Activated CD4-positive, alpha-beta T cell treated with anti-CD3 and anti-CD28 coated beads for 48 hours (primary cell): ENCODE results near the gene CAMK2G.
"Not testable (repeated sequence)": the region's sequence is repeated elsewhere in the genome, so short reads cannot be mapped to it uniquely, and the experiment has no call there.

Experiments used
- DNase-seq: peaks from one replicate; pipeline ENCODE4 v3.0.0-alpha.2; 2020

The CAMK2G gene

DNA sequence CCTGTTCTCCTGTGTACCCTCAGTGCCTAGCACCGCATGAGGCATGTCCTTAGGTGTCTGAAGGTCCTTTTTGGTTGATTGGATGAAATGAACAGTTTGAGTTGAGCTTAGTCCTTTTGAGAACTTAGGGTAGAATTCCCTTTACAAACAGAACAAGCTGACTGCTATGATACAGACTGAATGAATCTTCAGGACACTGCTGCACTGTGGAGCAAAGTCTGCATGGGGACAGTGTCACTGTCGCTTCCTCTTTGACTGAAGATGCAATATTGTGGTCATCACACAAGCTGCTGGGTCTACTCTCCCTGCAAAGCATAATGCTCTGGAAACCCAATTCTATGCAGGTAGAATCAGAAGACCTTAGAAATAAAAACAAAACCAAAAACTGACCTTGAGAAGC lies 28.0 kb upstream of the CAMK2G start:
- DNase-seq: no peak

DNA sequence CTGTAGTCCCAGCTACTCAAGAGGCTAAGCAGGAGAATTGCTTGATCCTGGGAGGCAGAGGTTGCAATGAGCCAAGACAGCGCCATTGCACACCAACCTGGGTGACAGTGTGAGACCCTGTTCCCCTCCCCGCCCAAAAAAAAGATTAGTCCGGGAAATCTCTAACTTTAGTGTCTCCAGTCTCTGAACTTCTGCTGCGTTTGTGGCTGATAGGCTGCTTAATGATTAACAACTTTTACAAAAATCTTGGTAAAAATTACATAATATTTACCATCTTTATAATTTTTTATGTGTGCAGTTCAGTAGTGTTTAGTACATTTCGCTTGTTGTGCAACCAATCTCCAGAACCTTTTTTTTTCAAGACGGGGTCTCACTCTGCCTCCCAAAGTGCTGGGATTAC lies 26.9 kb upstream of the CAMK2G start:
- no peak for DNase-seq

- DNase-seq: no peak
These were observed 25.7 kb upstream of the CAMK2G start for GRCh38 chr10:73900064-73900463.

GRCh38 chr10:73899423-73899822 lies 25.1 kb upstream of the CAMK2G start:
- no peak for DNase-seq

DNA sequence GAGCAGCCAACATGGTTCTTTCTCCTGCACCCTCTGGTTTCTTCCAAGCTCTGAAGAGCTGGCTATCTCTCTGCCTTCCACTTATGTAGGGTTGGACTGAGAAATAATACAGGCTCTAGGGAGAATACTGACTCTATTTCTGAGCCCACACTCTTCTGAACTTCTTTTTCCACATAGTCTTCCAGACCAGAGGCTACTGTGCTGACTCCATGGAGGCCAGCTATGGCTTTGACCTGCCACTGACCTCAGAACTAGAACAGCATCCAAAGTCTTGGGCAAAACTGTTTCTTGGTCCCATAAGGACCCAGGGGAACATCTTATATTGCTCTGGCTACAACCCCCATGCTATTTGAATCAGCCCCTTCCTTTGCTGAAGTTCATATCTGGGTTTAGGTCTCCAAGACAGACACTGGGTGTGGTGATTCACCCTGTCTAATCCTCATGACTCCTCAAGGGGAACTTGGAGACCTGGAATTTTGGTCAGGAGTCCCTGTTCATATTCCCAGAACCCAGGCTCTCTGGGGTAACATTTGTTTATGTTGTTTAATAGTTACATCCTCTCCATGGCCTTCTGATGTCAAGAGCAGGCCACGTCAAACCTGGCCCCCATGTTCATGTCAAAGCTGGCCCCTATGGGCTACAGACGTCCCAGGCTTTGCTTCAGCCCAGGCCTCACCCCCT lies 24.5 kb upstream of the CAMK2G start:
- DNase-seq: no peak

- no peak for DNase-seq
These were observed 23.3 kb upstream of the CAMK2G start for GRCh38 chr10:73897693-73898092.

DNA sequence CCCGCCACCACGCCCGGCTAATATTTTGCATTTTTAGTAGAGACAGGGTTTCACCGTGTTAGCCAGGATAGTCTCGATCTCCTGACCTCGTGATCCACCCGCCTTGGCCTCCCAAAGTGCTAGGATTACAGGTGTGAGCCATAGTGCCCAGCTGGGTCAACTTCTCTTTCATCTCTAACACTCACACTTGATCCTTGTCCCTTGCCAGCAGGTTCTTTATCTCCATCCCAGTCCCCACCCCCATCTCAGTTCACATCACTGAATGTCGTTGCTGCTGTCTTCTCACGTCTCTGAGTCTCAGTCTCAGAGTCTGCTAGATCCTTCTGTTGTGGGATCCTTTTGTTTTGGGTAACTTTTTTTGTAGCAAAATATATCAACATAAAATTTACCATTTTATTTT lies 21.0 kb upstream of the CAMK2G start:
- DNase-seq: not testable (repeated sequence)

- peak; percentile 28 for DNase-seq
These were observed 20.1 kb upstream of the CAMK2G start for GRCh38 chr10:73894245-73894971.

GRCh38 chr10:73893426-73893825 lies 19.1 kb upstream of the CAMK2G start:
- no peak for DNase-seq

DNA sequence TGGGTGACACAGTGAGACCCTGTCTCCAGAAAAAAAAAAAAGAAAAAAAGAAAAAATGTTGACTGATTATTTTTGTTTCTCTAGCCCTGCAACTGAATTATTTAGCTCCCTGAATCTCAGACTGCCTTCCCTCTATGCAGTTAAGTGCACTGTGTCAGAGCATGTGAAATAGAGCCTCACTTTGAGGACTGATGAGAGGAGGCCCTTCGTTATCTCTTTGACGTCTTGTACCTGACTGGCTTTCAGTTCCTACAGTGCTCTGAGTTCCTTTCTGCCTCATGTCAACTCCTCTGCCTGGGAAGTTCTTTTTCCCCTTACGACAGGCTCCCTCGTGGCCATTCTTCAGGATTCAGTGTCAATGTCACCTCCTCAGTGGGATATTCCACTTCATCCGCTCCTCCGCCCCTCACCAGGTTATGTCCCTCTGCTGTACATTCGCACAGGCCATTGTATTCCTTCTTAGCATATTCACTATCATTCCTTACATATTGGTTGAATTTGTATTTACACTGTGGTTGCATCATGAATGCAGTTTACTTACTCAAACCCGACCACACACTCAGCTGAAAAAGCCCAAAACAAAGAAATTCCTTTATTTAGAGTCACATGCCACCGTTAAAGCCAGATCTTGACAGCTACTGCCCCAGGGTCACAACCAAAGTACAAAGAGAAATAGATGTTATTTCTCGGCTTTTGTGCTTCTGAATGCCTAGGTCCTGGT lies 18.1 kb upstream of the CAMK2G start:
- no peak for DNase-seq

- no peak for DNase-seq
These were observed 17.2 kb upstream of the CAMK2G start for GRCh38 chr10:73891540-73891939.

DNA sequence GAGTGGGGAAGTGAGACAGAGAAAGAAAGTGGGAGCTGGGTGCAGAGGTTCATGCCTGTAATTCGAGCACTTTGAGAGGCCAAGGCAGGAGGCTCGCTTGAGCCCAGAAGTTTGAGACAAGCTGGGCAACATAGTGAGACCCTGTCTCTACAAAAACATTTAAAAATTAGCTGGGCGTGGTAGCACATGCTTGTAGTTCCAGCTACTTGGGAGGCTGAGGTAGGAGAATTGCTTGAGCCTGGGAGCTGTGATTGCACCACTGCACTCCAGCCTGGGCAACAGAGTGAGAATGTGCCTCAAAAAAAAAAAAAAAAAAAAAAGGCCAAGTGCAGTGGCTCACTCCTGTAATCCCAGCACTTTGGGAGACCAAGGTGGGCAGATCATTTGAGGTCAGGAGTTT lies 16.5 kb upstream of the CAMK2G start:
- not testable (repeated sequence) for DNase-seq

DNA sequence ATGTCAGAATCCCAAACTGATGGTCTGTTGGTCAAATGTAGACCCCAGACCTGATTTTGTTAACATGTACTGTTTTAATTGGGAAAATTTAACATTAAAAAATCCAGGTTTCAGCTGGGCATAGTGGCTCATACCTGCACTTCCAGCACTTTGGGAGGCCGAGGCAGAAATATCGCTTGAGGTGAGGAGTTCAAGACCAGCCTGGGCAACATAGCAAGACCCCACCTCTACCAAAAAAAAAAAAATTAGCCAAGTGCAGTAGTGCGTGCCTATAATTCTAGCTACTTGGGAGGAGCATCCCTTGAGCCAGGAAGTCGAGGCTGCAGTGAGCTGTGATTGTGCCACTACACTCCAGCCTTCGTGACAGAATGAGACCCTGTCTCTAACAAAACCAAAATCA lies 15.9 kb upstream of the CAMK2G start:
- no peak for DNase-seq

DNA sequence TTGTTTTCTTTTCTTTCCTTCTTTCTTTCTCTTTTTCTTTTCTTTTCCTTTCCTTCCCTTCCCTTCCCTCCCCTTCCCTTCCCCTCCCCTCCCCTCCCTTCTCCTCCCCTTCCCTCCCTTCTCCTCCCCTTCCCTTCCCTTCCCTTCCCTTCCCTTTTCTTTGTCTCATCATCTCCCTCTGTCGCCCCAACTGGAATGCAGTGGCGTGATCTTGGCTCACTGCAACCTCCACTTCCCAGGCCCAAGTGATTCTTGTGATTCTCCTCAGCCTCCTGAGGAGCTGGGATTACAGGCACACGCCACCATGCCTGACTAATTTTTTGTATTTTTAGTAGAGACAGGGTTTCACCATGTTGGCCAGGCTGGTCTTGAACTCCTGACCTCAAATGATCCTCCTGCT lies 15.1 kb upstream of the CAMK2G start:
- not testable (repeated sequence) for DNase-seq

DNA sequence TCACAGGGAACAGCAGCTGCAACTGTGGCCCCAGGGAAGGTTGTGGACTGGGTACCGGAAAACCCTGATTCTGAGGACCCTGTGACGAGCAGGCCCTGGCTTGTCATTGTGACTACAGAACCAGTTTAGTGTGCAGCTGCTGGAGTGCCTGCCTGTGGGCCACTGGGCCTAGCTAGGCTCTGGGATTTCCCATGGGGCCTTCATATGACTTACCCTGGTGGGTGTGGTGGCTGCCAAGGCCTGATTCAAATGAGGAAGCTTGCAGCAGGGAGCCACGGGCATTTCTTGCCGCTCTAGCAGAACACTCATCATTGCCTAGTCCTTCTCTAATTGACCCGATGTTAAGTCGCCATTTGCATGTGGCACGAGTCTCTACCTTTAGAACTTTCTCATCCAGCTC lies 14.7 kb upstream of the CAMK2G start:
- DNase-seq: peak; percentile 52

GRCh38 chr10:73888514-73888913 lies 14.2 kb upstream of the CAMK2G start:
- DNase-seq: no peak

DNA sequence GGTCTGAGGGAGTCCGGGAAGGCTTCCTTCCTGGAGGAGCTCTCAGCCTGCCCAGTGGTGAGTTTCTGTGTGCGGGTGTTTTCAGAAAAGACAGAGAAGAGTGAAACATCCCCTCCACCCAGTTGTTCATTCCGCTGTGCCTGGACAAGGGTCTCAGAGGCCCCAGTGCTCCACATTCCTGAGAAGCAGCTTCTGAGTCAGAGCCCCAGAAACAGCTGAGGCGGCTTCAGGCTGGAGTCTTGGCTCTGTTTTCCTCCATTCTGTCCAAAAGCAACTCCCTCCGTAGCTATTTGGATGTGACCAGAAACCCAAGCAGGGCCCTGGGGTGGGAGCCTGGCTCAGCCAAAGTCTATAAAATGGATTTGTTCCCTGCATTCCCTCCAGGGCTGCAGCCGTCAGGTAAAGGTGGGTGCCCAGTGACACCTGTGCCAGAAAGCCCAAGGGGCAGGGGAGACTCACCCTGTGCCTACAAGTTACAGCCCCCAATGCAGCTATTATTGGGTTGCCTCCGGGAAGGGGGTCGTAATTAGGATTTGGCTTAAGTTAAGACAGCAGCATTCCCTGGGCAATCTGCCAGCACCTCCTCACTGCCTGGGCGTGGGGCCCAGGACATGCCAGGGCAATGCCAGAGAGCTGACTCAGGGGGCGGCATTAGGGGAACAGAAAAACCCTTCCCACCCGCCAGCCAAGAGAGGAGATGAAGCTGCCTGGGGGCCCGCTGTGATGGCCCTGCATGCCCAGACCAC lies 13.1 kb upstream of the CAMK2G start:
- DNase-seq: no peak

DNA sequence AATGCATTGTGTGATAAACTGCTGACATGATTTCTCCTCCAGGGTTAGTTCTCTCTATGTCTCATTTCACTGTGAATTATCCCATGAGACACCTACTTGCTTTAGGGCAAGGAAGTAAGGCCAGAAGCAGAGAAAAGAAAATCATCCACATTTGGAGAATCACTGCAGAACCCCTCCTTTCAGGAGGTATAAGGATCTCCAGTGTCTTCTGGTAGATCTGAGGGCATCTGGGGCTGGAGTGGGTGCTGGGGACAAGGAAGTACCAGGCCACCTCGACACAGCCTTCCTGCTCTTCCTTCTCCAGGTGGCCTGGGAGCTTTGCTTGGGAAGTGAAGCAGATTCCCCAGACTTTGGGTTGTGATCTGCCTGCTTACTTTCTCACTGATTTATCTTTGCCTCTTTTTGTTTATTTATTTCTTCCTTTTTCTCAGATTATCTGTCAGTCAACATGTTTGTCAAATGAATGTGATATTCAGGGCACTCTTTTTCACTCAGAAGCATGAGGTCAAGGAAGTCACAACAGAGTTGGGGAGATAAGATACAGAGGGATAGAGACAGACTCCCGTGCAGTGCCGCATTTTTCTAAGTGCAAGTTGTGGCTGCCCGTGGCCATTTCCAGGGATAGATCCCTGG lies 12.4 kb upstream of the CAMK2G start:
- DNase-seq: no peak

DNA sequence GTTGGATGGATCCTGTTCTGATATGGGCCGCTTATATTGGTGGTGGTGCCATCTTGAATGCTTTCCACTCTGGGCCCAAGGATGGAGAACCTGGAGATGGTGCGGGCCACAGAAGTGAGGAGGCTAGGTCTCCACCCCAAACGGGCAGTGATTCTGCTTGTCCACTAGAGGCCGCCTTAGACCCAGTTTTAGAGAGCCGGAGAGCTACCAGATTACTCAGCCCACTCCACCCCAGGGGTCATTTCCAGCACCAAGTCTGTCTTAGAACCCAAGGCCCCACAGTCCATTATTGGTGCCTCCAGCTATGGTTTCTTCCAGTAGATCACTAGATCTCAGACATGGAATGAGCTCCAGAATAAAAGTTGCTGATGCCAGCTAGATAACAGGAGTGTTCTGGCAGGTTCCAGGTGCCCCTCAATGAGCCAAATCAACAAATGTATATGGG lies 11.8 kb upstream of the CAMK2G start:
- peak; percentile 76 for DNase-seq

DNA sequence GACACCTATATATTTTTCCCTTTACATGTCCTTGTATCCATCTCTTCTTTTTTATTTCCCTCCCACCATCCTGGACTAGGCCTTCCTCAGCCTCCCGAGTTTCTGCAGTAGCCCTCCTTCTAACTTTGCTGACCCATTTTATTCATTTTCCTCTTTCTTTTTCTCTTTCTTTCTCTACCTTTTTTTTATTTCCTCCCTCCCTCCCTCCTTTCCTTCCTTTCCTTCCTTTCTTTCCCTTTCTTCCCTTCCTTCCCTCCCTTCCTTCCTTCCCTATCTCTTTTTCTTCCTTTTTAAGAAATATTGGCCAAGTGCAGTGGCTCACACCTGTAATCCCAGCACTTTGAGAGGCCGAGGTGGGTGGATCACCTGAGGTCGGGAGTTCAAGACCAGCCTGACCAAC lies 9.7 kb upstream of the CAMK2G start:
- DNase-seq: no peak

DNA sequence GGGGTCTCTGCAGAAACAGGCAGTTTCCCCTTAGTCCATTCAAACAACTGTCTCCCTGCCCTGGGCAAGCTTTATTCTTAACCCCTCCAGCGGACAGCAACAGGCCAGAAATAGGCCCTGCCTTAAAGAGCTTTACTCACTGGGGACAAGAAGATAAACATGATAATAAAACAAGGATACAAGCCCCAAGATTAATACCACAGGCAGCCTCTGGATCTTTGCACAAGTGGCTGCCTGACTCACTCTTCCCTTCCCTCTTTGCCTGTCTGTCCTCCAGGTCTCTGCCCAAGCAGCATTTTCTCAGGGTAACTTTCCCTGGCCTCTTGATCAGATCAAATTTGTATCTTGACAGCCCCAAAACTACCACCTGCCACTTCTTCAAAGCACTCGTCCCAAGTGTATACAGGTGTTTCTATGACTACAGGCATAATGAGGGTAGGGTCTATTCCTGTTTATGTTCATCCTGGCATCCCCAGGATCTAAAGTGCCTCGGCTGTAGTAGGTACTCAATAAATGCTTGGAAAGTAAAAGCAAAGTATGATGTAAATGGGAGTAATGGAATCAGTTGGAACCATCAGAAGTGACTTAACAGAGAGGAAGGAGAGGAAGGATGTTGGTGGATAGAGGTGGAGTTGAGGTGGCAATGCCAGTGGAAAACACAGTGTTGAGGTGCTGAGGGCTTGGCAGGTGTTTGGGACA lies 7.0 kb upstream of the CAMK2G start:
- DNase-seq: no peak
